Measurements from ENCODE around the gene SLC39A5. TPM values are rescaled to one million over a fixed set of nuclear protein-coding genes. Genes with fewer than 3 reads are reported as not detected.

The SLC39A5 gene
- total and polyA plus RNA-seq, 4 donors: 125 to 195 (median 142) TPM

DNA sequence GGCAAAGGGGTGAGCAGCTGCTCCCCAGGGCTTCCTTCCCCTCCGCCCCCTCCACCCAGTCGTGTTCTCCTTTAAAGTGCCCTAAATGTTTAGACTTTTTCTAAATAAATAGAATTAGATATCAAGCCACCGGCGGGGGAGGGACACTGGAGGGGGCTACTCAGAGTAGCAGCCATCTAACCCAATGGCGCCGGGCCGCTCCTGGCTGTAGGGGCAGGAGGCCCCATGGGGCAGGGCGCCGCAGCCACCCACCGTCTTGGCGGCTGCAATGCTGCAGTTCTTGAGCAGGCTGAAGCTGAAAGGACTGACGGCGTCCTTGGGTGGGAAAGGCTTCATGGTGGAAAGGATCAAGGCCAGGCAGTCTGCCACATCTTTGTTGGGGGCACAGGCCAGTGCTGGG, 13.1 kb downstream of the SLC39A5 start:
- H3K9me3 ChIP-seq (ENCODE audit: control insufficient read depth in 4 of 4, low read length in 3 of 4): no peaks in the 10 kb centered on the region
- WGBS: 95% methylated on average over 13 of the region's 13 CpGs
- H3K4me3 ChIP-seq (ENCODE audit: low read depth in 1 of 3, low read length in 3 of 3): no peak overlapping the region
- peaks cover 26 to 68% (median 40%) of the 10 kb centered on the region in 4 donors for H3K36me3 ChIP-seq (ENCODE audit: control insufficient read depth in 4 of 4, insufficient read depth in 3 of 4, low read depth in 1 of 4, low read length in 3 of 4)
- TF ChIP-seq FOXA2 (IDR thresholded peaks at IDR 0.05): no peak
- no peak for TF ChIP-seq HNF4A (conservative IDR thresholded peaks at IDR 0.05)
- TF ChIP-seq NR2F2 (IDR thresholded peaks at IDR 0.05): no peak
- H3K27ac ChIP-seq (ENCODE audit: low read depth in 1 of 2, low read length in 2 of 2): no peak overlapping the region
- no peak for DNase-seq (ENCODE audit: low spot score)
- no peaks in the 10 kb centered on the region for H3K27me3 ChIP-seq (ENCODE audit: control insufficient read depth in 4 of 4, insufficient read depth in 4 of 4, low read length in 3 of 4)
- H3K9ac ChIP-seq (ENCODE audit: low read depth in 1 of 2, low read length in 2 of 2): no peak overlapping the region
- peaks cover 0 to 3% (median 0%) of the 10 kb centered on the region in 4 donors for H3K4me1 ChIP-seq (ENCODE audit: control insufficient read depth in 4 of 4, insufficient read depth in 4 of 4, low read length in 3 of 4)

GRCh38 chr12:56243731-56244181, 13.9 kb downstream of the SLC39A5 start:
- H3K9me3 ChIP-seq (ENCODE audit: control insufficient read depth in 4 of 4, low read length in 3 of 4): no peaks in the 10 kb centered on the region
- TF ChIP-seq, protein P1, sequence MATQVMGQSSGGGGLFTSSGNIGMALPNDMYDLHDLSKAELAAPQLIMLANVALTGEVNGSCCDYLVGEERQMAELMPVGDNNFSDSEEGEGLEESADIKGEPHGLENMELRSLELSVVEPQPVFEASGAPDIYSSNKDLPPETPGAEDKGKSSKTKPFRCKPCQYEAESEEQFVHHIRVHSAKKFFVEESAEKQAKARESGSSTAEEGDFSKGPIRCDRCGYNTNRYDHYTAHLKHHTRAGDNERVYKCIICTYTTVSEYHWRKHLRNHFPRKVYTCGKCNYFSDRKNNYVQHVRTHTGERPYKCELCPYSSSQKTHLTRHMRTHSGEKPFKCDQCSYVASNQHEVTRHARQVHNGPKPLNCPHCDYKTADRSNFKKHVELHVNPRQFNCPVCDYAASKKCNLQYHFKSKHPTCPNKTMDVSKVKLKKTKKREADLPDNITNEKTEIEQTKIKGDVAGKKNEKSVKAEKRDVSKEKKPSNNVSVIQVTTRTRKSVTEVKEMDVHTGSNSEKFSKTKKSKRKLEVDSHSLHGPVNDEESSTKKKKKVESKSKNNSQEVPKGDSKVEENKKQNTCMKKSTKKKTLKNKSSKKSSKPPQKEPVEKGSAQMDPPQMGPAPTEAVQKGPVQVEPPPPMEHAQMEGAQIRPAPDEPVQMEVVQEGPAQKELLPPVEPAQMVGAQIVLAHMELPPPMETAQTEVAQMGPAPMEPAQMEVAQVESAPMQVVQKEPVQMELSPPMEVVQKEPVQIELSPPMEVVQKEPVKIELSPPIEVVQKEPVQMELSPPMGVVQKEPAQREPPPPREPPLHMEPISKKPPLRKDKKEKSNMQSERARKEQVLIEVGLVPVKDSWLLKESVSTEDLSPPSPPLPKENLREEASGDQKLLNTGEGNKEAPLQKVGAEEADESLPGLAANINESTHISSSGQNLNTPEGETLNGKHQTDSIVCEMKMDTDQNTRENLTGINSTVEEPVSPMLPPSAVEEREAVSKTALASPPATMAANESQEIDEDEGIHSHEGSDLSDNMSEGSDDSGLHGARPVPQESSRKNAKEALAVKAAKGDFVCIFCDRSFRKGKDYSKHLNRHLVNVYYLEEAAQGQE (IDR thresholded peaks at IDR 0.05): no peak
- TF ChIP-seq EGR1 (IDR thresholded peaks at IDR 0.05; ENCODE audit: low read depth in 2 of 2): no peak
- H3K4me1 ChIP-seq (ENCODE audit: control insufficient read depth in 4 of 4, insufficient read depth in 4 of 4, low read length in 3 of 4): peaks cover 0 to 3% (median 0%) of the 10 kb centered on the region in 4 donors
- H3K4me3 ChIP-seq (ENCODE audit: low read depth in 1 of 3, low read length in 3 of 3): no peak overlapping the region
- H3K27me3 ChIP-seq (ENCODE audit: control insufficient read depth in 4 of 4, insufficient read depth in 4 of 4, low read length in 3 of 4): no peaks in the 10 kb centered on the region
- WGBS: 69% methylated on average over 3 of the region's 3 CpGs
- no peak overlapping the region for H3K9ac ChIP-seq (ENCODE audit: low read depth in 1 of 2, low read length in 2 of 2)
- peak; percentile 75 for DNase-seq (ENCODE audit: low spot score)
- peaks cover 30 to 74% (median 47%) of the 10 kb centered on the region in 4 donors for H3K36me3 ChIP-seq (ENCODE audit: control insufficient read depth in 4 of 4, insufficient read depth in 3 of 4, low read depth in 1 of 4, low read length in 3 of 4)
- H3K27ac ChIP-seq (ENCODE audit: low read depth in 1 of 2, low read length in 2 of 2): no peak overlapping the region

DNA sequence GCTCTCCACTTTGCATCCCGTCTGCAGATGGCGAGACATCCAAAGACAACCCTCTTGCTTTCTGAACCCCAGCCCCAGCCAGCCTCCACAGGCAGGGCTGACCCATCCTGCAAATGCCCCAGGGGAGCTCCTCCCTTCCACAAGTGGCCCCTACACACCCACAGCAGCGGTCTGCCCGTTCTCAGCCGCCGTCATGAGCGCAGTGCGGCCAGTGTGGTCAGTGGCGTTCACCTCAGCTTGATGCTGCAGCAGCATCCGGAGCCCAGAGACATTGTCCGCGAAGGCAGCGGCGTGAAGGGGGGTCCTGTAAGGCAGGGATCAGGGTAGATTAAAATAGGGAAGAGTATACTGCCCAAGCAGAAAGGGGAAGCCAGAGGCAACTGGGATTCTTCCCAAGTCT, 14.6 kb downstream of the SLC39A5 start:
- no peak overlapping the region for H3K4me3 ChIP-seq (ENCODE audit: low read depth in 1 of 3, low read length in 3 of 3)
- TF ChIP-seq HNF4A (conservative IDR thresholded peaks at IDR 0.05): no peak
- no peak for TF ChIP-seq HNF4G (IDR thresholded peaks at IDR 0.05)
- no peak for TF ChIP-seq NR2F2 (IDR thresholded peaks at IDR 0.05)
- TF ChIP-seq GABPA (IDR thresholded peaks at IDR 0.05 in 1 of 2, conservative IDR thresholded peaks at IDR 0.05 in 1 of 2): no peak
- TF ChIP-seq JUND (IDR thresholded peaks at IDR 0.05): no peak
- TF ChIP-seq EGR1 (IDR thresholded peaks at IDR 0.05; ENCODE audit: low read depth in 2 of 2): no peak
- no peak for TF ChIP-seq RAD21 (IDR thresholded peaks at IDR 0.05)
- TF ChIP-seq TAF1 (conservative IDR thresholded peaks at IDR 0.05): no peak
- TF ChIP-seq FOXA2 (IDR thresholded peaks at IDR 0.05): no peak
- no peak for TF ChIP-seq YY1 (IDR thresholded peaks at IDR 0.05)
- TF ChIP-seq, protein P2, sequence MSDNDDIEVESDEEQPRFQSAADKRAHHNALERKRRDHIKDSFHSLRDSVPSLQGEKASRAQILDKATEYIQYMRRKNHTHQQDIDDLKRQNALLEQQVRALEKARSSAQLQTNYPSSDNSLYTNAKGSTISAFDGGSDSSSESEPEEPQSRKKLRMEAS (IDR thresholded peaks at IDR 0.05): no peak
- TF ChIP-seq ZBTB33 (IDR thresholded peaks at IDR 0.05): no peak
- TF ChIP-seq SP1 (IDR thresholded peaks at IDR 0.05): no peak
- TF ChIP-seq, protein P1 (IDR thresholded peaks at IDR 0.05): no peak
- no peak for TF ChIP-seq FOXA1 (IDR thresholded peaks at IDR 0.05)
- TF ChIP-seq RXRA (IDR thresholded peaks at IDR 0.05): no peak
- peaks cover 0 to 3% (median 0%) of the 10 kb centered on the region in 4 donors for H3K4me1 ChIP-seq (ENCODE audit: control insufficient read depth in 4 of 4, insufficient read depth in 4 of 4, low read length in 3 of 4)
- 96% methylated on average over 14 of the region's 14 CpGs for WGBS
- no peaks in the 10 kb centered on the region for H3K9me3 ChIP-seq (ENCODE audit: control insufficient read depth in 4 of 4, low read length in 3 of 4)
- no peaks in the 10 kb centered on the region for H3K27me3 ChIP-seq (ENCODE audit: control insufficient read depth in 4 of 4, insufficient read depth in 4 of 4, low read length in 3 of 4)
- H3K36me3 ChIP-seq (ENCODE audit: control insufficient read depth in 4 of 4, insufficient read depth in 3 of 4, low read depth in 1 of 4, low read length in 3 of 4): peaks cover 30 to 77% (median 51%) of the 10 kb centered on the region in 4 donors
- H3K27ac ChIP-seq (ENCODE audit: low read depth in 1 of 2, low read length in 2 of 2): no peak overlapping the region
- no peak overlapping the region for H3K9ac ChIP-seq (ENCODE audit: low read depth in 1 of 2, low read length in 2 of 2)
- DNase-seq (ENCODE audit: low spot score): no peak

All from liver (tissue), 9 donors.